H1 (cell line): ENCODE results near the gene HOXD11. TPM values are rescaled to one million over a fixed set of nuclear protein-coding genes. Genes with fewer than 3 reads are reported as not detected.
A peak's percentile ranks its signal among the peaks of the same experiment; 100 is the strongest.

Experiments used
- ASH2L ChIP-seq: fragments of 200-600, 300-600 bp; sonication (generic); IDR thresholded peaks from one replicate; pipeline ENCODE4 v1.7.1; 2017; ENCODE audit warnings: low read length
- BACH1 ChIP-seq: IDR thresholded peaks from 2 replicates; pipeline ENCODE4 v1.6.1; 2012; ENCODE audit warnings: low read length, improper control_type of control experiment
- CBX8 ChIP-seq: fragments of 300-800, 300-1000 bp; sonication (generic); IDR thresholded peaks from 2 replicates; pipeline ENCODE4 v1.7.1; 2016; ENCODE audit warnings: low read depth, low read length, borderline replicate concordance
- CREB1 ChIP-seq: IDR thresholded peaks from 2 replicates; pipeline ENCODE4 v1.6.1; 2012; ENCODE audit warnings: inconsistent platforms
- CTBP2 ChIP-seq: IDR thresholded peaks from 2 replicates; pipeline ENCODE4 v1.7.0; 2011; ENCODE audit warnings: borderline replicate concordance, mild to moderate bottlenecking, moderate library complexity, mixed read lengths, low read length; ENCODE audit not compliant: insufficient read depth, insufficient read length
- EP300 ChIP-seq, 2 experiments: IDR thresholded peaks; 1 replicate in 1 of 2; 2 replicates in 1 of 2; pipeline ENCODE4 v1.6.1; 2011 to 2012; ENCODE audit warnings: low read depth in 2 of 2, low read length in 2 of 2, mild to moderate bottlenecking in 2 of 2, borderline replicate concordance in 1 of 2, inconsistent platforms in 1 of 2, moderate library complexity in 1 of 2
- GABPA ChIP-seq: IDR thresholded peaks from 2 replicates; pipeline ENCODE4 v1.6.1; 2011; ENCODE audit warnings: mild to moderate bottlenecking, low read length, moderate library complexity, borderline replicate concordance; ENCODE audit not compliant: insufficient read depth
- GTF2F1 ChIP-seq: IDR thresholded peaks from 2 replicates; pipeline ENCODE4 v1.6.1; 2012; ENCODE audit warnings: low read depth, low read length, improper control_type of control experiment, borderline replicate concordance
- NANOG ChIP-seq: IDR thresholded peaks from 2 replicates; pipeline ENCODE4 v1.6.1; 2011; ENCODE audit warnings: low read length, low read depth, mild to moderate bottlenecking, inconsistent platforms; ENCODE audit not compliant: insufficient read depth, poor library complexity, severe bottlenecking
- RFX5 ChIP-seq: IDR thresholded peaks from 2 replicates; pipeline ENCODE4 v1.6.1; 2011; ENCODE audit warnings: low read depth, low read length, improper control_type of control experiment, borderline replicate concordance
- RNF2 ChIP-seq: fragments of 200-900, 300-1000 bp; sonication (generic); IDR thresholded peaks from 2 replicates; pipeline ENCODE4 v1.7.1; 2016; ENCODE audit warnings: borderline replicate concordance, low read depth, mild to moderate bottlenecking, antibody characterized with exemption, low read length; ENCODE audit not compliant: poor library complexity, severe bottlenecking; ENCODE audit errors: missing control alignments
- SAP30 ChIP-seq: fragments of 300-600 bp; sonication (generic); IDR thresholded peaks from 2 replicates; pipeline ENCODE4 v1.7.1; 2012; ENCODE audit warnings: low read length, moderate library complexity, mild to moderate bottlenecking, inconsistent platforms; ENCODE audit not compliant: insufficient read depth, insufficient replicate concordance
- SIN3A ChIP-seq, 2 experiments: IDR thresholded peaks in 1 of 2; conservative IDR thresholded peaks in 1 of 2; 2 replicates each; pipeline ENCODE4 v1.6.1; 2011 to 2012; ENCODE audit warnings: low read length in 2 of 2, improper control_type of control experiment in 1 of 2, low read depth in 1 of 2, mild to moderate bottlenecking in 1 of 2
- SIRT6 ChIP-seq: IDR thresholded peaks from one replicate; pipeline ENCODE4 v1.7.1; 2012; ENCODE audit warnings: low read length, inconsistent platforms
- SP4 ChIP-seq: IDR thresholded peaks from 2 replicates; pipeline ENCODE4 v1.6.1; 2012; ENCODE audit warnings: low read length, inconsistent platforms
- SUZ12 ChIP-seq: fragments of 200-600 bp; sonication (generic); IDR thresholded peaks from 2 replicates; pipeline ENCODE4 v1.6.1; 2012; ENCODE audit warnings: mild to moderate bottlenecking, inconsistent platforms, low read length, moderate library complexity, mixed read lengths
- TBP ChIP-seq: IDR thresholded peaks from 2 replicates; pipeline ENCODE4 v1.6.1; 2011; ENCODE audit warnings: low read depth, low read length, improper control_type of control experiment
- TCF12 ChIP-seq: IDR thresholded peaks from 2 replicates; pipeline ENCODE4 v1.6.1; 2011; ENCODE audit warnings: low read depth, mild to moderate bottlenecking, low read length
- polyA plus RNA-seq, 7 experiments: library from polyadenylated mRNA; depleted of rRNA in 3 of 7; stranded (reverse) in 5 of 7; unstranded in 2 of 7; fragments of >200 nt in 5 of 7; fragments of 200-250 nt in 2 of 7; gene quantifications; 1 replicate in 5 of 7; 2 replicates in 1 of 7; 4 replicates in 1 of 7; pipeline versions ENCODE4 v1.2.1 to v1.2.3, GENCODE V29; 2011 to 2013; ENCODE audit warnings: missing spikeins in 2 of 7, mixed read lengths in 2 of 7
- total RNA-seq: library from RNA; stranded (reverse); fragmentation: NEBNext Ultra II Directional; extraction: Animal tissue kit (Norgen Biotek cat#: 25700); gene quantifications from 2 replicates; pipeline ENCODE4 v1.2.1, GENCODE V29; 2021
- TF ChIP-seq, protein P1 (sequence below): IDR thresholded peaks from 2 replicates; pipeline ENCODE4 v1.6.1; 2011; ENCODE audit warnings: low read depth, mild to moderate bottlenecking, low read length; ENCODE audit not compliant: insufficient read depth
- TF ChIP-seq, protein P2 (sequence below): IDR thresholded peaks from 2 replicates; pipeline ENCODE4 v1.6.1; 2012; ENCODE audit warnings: inconsistent platforms
- TF ChIP-seq, protein P3 (sequence below): IDR thresholded peaks from 2 replicates; pipeline ENCODE4 v1.6.1; 2012; ENCODE audit warnings: inconsistent platforms

Gene HOXD11
- total and polyA plus RNA-seq, 2 of the 8 experiments (the other 6 are each of a cell fraction or from before 2014, with no cell fraction given) = not detected

DNA sequence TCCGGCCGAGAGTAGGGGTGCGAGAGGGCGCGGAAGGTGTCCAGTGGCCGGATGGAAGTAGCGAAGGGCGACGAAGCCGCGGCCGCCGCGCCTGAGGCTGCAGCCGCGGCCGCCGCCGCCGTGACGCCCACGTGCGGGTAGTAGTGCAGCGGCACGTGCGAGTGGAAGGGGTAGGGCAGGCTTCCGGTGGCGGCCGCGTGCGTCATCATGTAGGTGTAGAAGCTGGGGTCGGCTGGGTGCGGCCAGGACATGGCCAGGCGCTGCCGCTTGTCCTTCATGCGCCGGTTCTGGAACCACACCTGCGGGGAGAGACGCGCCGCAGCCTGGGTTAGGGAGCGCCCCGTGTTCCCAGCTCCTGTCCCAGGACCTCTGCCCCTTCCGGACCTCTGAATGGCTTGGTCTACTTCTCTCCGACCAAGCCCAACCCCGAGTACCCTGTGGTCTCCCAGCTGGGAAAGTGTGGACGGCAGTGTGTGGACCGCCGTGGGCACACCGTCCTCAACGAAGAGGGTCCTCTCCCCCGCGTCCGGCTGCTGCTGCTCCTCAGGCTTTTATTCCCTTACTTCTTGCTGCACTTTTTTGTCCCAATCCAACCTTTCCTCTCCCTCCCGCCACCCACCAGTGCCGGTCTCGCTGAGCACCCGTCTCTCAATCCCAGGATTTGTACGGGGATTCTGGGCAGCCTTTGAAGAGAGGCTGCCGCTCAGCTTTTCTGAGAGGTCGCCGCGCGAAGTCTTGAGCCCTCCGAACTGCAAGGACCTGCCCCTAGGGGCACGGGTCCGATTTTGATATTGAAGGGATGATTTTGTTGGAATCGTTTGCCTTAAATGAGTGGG, 26.3 kb upstream of the HOXD11 start (continued):
- TF ChIP-seq GTF2F1 = no peak
- TF ChIP-seq RFX5 = no peak
- TF ChIP-seq, protein P1, sequence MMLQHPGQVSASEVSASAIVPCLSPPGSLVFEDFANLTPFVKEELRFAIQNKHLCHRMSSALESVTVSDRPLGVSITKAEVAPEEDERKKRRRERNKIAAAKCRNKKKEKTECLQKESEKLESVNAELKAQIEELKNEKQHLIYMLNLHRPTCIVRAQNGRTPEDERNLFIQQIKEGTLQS = no peak
- TF ChIP-seq SIN3A (conservative IDR thresholded peaks at IDR 0.05 in 1 of 2, IDR thresholded peaks at IDR 0.05 in 1 of 2; ENCODE audit: low read depth in 1 of 2, low read length in 2 of 2) = no peak
- TF ChIP-seq TCF12 = no peak
- peak; percentile 85 for TF ChIP-seq CTBP2
- TF ChIP-seq, protein P2, sequence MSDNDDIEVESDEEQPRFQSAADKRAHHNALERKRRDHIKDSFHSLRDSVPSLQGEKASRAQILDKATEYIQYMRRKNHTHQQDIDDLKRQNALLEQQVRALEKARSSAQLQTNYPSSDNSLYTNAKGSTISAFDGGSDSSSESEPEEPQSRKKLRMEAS = peak; percentile 92
- no peak for TF ChIP-seq TBP
- no peak for TF ChIP-seq SIRT6
- TF ChIP-seq CREB1 = no peak
- TF ChIP-seq, protein P3, sequence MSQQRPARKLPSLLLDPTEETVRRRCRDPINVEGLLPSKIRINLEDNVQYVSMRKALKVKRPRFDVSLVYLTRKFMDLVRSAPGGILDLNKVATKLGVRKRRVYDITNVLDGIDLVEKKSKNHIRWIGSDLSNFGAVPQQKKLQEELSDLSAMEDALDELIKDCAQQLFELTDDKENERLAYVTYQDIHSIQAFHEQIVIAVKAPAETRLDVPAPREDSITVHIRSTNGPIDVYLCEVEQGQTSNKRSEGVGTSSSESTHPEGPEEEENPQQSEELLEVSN = peak; percentile 83
- TF ChIP-seq SAP30 = no peak
- no peak for TF ChIP-seq SP4
- no peak for TF ChIP-seq ASH2L
- TF ChIP-seq GABPA = no peak
- no peak for TF ChIP-seq BACH1
- TF ChIP-seq NANOG = no peak
- no peak for TF ChIP-seq EP300 (IDR thresholded peaks at IDR 0.05; ENCODE audit: borderline replicate concordance in 1 of 2, low read depth in 2 of 2, low read length in 2 of 2)
- TF ChIP-seq RNF2 = peak; percentile 89
- peak; percentile 96; the same call in 1 of the 2 replicates for TF ChIP-seq CBX8
- peak; percentile 89 for TF ChIP-seq SUZ12
